ENCODE measurements around the gene ITIH1. TPM values are rescaled to one million over a fixed set of nuclear protein-coding genes. Genes with fewer than 3 reads are reported as not detected.

The ITIH1 gene
- total and polyA plus RNA-seq, 2 experiments from 2014 or later = not detected

- TF ChIP-seq CTCF (conservative IDR thresholded peaks at IDR 0.05; ENCODE audit: low read depth in 2 of 2) (no peak), EZH2phosphoT487 (IDR thresholded peaks at IDR 0.05; ENCODE audit: unreplicated experiment) (no peak), JUNB (IDR thresholded peaks at IDR 0.05; ENCODE audit: unreplicated experiment) (no peak), ZNF331 (CRISPR knock-in tag; IDR thresholded peaks at IDR 0.05; ENCODE audit: low read depth) (no peak), REST (IDR thresholded peaks at IDR 0.05; ENCODE audit: unreplicated experiment) (no peak)
These were observed 52.1 kb downstream of the ITIH1 start (continued) for GRCh38 chr3:52829482-52829881.

- H3K27ac ChIP-seq (ENCODE audit: low read depth) = no peak overlapping the region
- H3K79me2 ChIP-seq (replicated peaks; ENCODE audit: insufficient read depth) = no peaks in the 10 kb centered on the region
- no peak overlapping the region for H2AFZ ChIP-seq
- ATAC-seq = no peak
- no peaks in the 10 kb centered on the region for H4K20me1 ChIP-seq (replicated peaks; ENCODE audit: insufficient read depth)
- no peak for TF ChIP-seq NANOG (IDR thresholded peaks at IDR 0.05; ENCODE audit: borderline replicate concordance)
- TF ChIP-seq ZNF331 (CRISPR knock-in tag; IDR thresholded peaks at IDR 0.05; ENCODE audit: low read depth) = no peak
- no peak for TF ChIP-seq EZH2phosphoT487 (IDR thresholded peaks at IDR 0.05; ENCODE audit: unreplicated experiment)
- no peak for TF ChIP-seq JUNB (IDR thresholded peaks at IDR 0.05; ENCODE audit: unreplicated experiment)
- no peak for TF ChIP-seq CTCF (conservative IDR thresholded peaks at IDR 0.05; ENCODE audit: low read depth in 2 of 2)
- TF ChIP-seq ZNF462 (CRISPR knock-in tag; IDR thresholded peaks at IDR 0.05) = no peak
- no peak for TF ChIP-seq POLR2AphosphoS5 (IDR thresholded peaks at IDR 0.05; ENCODE audit: low read depth)
- no peak for TF ChIP-seq ZNF114 (CRISPR knock-in tag; IDR thresholded peaks at IDR 0.05)
- TF ChIP-seq EZH2 (IDR thresholded peaks at IDR 0.05; ENCODE audit: low read depth, unreplicated experiment) = no peak
- H3K4me3 ChIP-seq = no peak overlapping the region
- H3K27me3 ChIP-seq (ENCODE audit: insufficient read depth) = no peaks in the 10 kb centered on the region
- Mint-ChIP-seq H3K4me3 (no peak overlapping the region), H3K4me1 (peaks cover 17% of the 10 kb centered on the region), H3K9me3 (no peaks in the 10 kb centered on the region), H3K27ac (no peak overlapping the region), H3K36me3 (ENCODE audit: low read depth) (peaks cover 2% of the 10 kb centered on the region; the same call in 1 of the 3 replicates), H3K27me3 (ENCODE audit: insufficient read depth, low read depth, poor library complexity) (peaks cover 10% of the 10 kb centered on the region)
- DNase-seq (ENCODE audit: low spot score) = no peak
- no peaks in the 10 kb centered on the region for H3K36me3 ChIP-seq (ENCODE audit: insufficient read depth)
- H3K9me2 ChIP-seq (ENCODE audit: insufficient read depth) = no peaks in the 10 kb centered on the region
- H3F3A ChIP-seq (replicated peaks; ENCODE audit: low read depth) = no peaks in the 10 kb centered on the region
- H3K4me1 ChIP-seq (ENCODE audit: insufficient read depth) = no peaks in the 10 kb centered on the region
- H3K4me2 ChIP-seq = no peak overlapping the region
These were observed 52.6 kb downstream of the ITIH1 start for GRCh38 chr3:52829906-52830463.
